IPS-11a (cell line): ENCODE results near the gene GRIN2D.

Source experiments
- H3K4me3 ChIP-seq: one replicate; pipeline ENCODE4 v1.5.1; 2013; ENCODE audit warnings: low read depth, low read length, control low read depth

The GRIN2D gene

GRCh38 chr19:48397263-48398101 is 4.0 kb downstream of the GRIN2D start:
- H3K4me3 ChIP-seq, result peak overlapping the region; percentile 43

DNA sequence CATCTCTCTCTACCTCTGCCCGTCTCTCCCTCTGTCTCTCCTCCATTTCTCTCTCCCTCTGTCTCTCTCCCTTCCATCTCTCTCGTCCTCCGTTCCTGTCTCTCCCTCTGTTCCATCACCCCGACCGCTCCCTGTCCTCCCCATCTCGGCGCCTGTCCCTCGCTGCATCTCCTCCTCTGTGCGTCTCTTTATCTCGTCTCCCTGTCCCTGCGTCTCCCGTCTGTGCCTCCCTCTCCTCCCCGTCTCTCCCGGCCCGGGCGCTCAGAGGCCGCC is 4.6 kb downstream of the GRIN2D start:
- peak overlapping the region; percentile 43 for H3K4me3 ChIP-seq

GRCh38 chr19:48398375-48399235 is 5.1 kb downstream of the GRIN2D start:
- H3K4me3 ChIP-seq, result peak overlapping the region; percentile 43

DNA sequence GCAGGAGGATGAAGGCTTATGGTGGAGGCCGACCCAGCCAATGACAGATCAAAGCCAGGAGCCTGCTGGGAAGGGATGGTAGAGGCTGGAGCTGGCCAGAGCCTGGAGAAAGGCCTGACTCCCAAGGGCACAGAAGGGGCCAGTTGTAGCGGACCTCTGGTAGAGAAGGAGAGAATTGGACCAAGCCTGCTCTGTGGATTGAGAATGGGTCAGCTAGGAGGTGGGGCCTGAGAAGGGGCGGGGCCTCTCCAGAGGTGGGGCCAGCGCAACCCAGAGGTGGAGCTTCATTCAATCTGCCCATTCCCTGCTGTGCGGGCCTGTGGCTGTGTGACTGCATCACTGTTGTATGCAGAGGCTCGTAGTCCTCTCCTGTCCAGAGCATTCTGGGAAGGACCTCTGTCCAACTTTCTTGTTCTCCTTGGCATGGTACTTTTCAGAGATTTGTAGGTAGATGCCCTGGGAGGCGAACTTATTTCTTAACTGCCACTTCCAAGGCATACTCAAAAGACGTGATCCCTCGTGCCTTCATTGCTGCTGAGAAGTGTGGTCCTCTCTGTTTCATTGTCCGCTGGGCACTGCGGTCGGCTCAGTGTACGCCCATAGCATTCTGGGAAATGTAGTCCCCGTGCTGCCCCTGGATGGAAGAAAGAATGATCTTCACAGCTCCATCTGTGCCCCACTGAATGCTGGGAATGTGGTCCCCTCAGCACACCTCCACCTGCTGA is 6.7 kb downstream of the GRIN2D start:
- peak overlapping the region; percentile 22 for H3K4me3 ChIP-seq

DNA sequence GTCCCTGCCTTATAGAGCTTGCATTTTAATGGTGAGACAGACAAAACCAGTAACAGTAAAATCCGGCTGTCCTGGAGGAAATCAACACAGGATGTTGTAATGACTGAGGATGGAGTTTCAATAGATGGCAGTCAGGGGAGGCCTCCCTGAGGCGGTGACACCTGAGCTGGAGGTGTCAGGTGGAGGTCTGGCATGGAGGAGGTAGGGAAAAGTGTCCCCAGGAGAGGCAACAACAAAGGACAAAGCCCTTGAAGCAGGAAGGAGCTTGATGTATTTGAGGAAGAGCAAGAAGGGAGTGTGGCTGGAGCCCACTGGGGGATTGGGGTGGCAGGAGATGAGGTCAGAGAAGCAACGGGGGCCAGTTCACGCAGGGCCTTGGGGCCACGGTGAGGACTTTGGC is 7.8 kb downstream of the GRIN2D start:
- H3K4me3 ChIP-seq, result no peak overlapping the region

GRCh38 chr19:48403606-48404005 is 10.1 kb downstream of the GRIN2D start:
- H3K4me3 ChIP-seq, result no peak overlapping the region

DNA sequence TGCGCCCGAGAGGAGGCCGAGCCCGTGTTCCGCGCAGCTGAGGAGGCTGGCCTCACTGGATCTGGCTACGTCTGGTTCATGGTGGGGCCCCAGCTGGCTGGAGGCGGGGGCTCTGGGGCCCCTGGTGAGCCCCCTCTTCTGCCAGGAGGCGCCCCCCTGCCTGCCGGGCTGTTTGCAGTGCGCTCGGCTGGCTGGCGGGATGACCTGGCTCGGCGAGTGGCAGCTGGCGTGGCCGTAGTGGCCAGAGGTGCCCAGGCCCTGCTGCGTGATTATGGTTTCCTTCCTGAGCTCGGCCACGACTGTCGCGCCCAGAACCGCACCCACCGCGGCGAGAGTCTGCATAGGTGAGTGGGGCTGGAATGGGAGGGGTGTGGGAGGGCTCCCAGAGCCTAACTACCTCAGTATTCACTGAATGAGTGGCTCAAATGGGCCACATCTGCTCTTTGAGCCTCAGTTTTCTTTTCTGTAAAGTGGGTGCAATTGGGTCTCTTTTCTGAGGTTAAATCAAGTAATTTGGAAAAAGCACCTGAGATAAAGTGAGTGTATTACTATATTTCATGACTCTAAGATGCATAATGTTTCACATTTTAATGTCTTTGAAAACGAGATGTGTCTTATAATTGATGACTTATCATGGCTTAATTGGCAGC is 11.7 kb downstream of the GRIN2D start:
- no peak overlapping the region for H3K4me3 ChIP-seq

DNA sequence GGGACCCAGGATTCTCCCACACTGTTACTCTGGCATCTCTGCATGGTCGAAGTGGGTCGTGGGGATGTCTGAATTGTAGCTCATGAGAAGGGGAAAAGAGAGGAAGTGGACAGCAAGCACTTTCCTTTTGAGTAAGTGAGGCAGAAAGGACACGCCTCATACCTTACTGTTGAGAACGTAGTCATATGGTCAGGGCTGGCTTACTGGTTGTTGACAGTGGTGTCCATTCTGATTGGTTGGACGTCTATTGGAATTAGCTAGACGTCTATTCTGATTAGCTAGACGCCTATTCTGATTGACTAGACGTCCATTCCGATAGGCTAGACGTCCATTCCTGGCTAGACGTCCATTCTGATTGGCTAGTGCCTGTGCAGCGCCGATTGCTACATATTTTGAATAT is 12.4 kb downstream of the GRIN2D start:
- no peak overlapping the region for H3K4me3 ChIP-seq

DNA sequence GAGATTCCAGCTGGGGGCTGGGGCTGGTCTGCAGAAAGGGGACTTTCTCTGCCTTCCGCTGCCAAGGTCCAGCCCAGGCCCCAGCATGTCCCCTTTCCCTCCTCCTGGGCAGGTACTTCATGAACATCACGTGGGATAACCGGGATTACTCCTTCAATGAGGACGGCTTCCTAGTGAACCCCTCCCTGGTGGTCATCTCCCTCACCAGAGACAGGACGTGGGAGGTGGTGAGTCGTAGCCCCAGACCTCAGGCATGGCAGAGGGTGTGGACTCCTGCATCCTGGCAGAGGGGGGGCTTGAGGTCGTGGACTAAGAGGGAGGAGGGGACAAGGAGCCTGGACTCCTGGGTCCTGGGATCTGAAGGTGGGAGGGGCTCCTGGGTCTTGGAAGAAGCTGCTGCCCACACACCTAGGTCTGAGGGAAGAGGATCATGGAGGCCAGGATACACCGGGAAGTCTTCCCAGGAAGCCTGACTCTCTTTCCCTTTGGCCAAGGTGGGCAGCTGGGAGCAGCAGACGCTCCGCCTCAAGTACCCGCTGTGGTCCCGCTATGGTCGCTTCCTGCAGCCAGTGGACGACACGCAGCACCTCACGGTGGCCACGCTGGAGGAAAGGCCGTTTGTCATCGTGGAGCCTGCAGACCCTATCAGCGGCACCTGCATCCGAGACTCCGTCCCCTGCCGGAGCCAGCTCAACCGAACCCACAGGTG is 20.6 kb downstream of the GRIN2D start:
- H3K4me3 ChIP-seq, result no peak overlapping the region

DNA sequence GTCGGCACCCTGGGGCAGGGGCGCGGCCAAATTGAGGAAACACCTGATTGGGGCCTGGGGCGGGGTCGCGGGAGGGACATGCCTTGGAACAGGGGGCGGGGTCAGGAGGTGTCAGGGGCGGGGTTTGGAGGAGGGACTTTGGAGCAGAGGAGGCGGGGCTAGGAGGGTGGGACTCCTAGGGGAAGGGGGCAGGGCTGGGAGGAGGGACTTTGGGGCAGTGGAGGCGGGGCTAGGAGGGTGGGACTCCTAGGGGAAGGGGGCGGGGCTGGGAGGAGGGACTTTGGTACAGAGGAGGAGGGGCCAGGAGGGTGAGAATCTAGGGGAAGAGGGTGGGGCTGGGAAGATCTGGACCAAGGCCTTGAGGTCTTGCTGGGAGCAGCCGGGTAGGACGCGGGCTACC is 21.9 kb downstream of the GRIN2D start:
- H3K4me3 ChIP-seq, result no peak overlapping the region

GRCh38 chr19:48415806-48416221 is 22.3 kb downstream of the GRIN2D start:
- H3K4me3 ChIP-seq, result no peak overlapping the region

DNA sequence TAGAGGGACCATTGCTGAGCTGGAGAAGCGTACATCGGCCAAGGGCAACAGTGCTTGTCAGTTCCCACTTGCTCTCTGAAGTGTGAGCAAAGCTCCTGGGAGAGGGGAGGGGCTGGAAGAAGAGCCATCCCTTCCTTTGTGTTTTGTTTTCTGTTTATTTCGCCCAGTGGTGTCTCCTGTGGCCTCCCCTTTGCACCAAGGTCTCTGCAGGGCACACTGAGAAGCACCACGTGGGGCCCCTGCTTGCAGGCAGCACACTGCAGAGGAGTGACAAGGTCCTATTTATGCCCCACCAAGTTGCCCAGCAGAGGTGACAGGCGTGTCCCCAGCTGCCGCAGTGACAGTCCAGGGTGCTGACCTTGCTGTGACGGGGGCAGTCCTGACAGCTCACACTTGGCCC is 24.0 kb downstream of the GRIN2D start:
- no peak overlapping the region for H3K4me3 ChIP-seq

DNA sequence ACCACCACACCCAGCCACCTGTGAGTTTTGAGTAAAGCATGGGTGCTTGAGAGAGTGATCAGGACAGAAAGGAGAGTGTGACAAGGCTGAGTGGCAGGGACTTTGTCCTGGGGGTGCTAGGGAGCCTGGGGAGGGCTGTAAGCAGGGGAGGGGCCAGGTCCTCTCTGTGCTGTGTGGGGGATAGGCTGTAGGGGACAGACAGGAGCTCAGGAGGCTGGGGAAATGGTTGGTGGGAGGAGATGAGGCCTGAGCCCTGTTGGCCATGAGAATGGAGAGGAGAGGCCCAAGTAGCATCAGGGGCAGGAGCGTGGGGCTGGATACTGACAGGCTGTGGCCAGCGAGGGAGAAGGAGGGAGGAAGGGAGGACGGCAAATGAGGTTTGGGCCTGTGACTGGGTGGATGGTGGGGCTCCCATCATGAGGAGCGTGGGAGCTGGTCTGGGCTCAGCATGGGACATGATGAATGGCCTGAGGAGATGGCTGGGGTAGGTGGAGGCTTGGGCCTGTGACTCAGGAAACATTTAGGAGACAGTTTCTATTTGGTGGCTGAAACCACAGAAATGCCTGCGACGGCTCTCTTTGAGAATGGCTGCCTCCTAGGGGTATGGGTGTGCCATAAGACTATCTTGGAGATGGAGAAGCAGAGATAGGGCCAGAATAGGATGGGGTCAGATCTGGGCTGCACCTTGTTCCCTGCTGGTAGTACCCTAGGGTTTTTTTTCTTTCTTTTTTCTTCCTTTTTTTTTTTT is 25.0 kb downstream of the GRIN2D start:
- no peak overlapping the region for H3K4me3 ChIP-seq

DNA sequence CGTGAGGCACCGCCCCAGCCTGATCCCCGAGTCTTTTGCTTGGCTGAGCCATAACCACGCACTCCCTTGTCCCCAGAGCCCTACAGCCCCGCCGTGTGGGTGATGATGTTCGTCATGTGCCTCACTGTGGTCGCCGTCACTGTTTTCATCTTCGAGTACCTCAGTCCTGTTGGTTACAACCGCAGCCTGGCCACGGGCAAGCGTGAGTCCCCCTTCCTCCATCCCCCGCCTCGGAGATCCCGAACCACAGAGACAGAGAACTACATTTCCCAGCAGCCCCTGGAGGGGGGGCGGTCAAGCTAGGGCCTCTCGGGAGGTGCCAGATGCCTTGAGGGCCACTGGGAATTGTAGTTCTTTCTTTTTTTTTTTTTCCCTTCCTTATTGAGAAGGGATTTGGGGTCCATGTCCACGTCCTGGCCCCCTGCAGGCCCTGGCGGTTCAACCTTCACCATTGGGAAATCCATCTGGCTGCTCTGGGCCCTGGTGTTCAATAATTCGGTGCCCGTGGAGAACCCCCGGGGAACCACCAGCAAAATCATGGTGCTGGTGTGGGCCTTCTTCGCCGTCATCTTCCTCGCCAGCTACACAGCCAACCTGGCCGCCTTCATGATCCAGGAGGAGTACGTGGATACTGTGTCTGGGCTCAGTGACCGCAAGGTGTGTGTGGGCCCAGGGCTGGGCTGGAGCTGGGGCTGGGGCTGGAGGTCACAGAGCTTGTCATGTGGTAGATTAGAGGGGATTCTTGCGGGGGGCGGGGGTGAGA is 25.9 kb downstream of the GRIN2D start:
- no peak overlapping the region for H3K4me3 ChIP-seq

DNA sequence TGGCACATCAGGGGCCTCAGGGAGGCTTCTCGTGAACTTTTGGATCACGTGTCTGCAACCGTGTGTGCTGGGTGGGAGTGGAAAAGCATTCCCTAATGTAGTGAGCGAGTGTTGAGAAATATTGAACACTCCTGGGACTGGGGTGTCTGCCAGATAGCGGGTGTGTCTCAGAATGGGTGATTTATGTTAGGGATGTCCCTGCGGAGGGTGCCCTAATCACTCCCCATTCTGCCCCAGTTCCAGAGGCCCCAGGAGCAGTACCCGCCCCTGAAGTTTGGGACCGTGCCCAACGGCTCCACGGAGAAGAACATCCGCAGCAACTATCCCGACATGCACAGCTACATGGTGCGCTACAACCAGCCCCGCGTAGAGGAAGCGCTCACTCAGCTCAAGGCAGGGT is 28.1 kb downstream of the GRIN2D start:
- H3K4me3 ChIP-seq, result no peak overlapping the region

DNA sequence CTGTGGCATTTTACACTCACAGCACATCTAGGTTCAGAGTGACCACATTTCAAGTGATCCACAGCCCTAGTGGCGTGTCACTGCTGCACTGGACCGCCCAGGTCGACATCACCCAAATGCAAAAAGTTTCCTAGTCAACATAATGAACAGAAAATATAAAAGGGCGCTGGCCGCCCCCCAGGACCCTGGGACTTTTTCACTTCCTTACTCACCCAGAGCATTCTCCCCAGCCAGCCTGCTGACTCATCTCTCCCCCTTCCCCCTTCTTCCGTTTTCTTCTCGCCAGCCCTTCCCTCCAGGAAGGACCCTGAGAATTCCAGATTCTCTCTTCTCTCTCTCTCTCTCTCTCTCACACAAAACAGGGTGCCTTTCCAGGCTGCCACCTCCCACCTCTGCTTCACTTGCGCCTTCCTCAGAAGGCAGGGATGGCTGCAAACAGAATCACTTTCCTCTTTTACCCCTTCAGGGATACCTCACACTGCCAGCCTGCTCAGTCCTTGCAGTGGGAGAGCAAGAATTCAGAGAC is 31.3 kb downstream of the GRIN2D start:
- H3K4me3 ChIP-seq, result no peak overlapping the region

DNA sequence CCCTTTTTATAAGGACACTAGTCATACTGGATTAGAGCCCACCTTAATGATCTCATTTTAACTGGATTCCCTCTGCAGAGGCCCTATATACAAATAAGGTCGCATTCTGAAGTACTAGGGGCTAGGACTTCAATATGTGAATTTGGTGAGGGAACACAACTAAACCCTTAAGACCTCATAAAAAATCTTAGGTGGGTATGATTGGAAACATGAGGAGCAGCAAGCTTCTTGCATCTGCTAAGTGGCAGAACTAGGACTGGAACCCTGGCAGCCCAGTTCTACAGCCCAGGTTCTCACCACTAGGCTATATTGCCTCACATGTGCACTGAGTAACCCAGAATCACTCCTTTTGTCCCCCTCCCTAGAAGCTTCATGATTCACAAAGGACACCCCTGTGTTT is 35.2 kb downstream of the GRIN2D start:
- no peak overlapping the region for H3K4me3 ChIP-seq

DNA sequence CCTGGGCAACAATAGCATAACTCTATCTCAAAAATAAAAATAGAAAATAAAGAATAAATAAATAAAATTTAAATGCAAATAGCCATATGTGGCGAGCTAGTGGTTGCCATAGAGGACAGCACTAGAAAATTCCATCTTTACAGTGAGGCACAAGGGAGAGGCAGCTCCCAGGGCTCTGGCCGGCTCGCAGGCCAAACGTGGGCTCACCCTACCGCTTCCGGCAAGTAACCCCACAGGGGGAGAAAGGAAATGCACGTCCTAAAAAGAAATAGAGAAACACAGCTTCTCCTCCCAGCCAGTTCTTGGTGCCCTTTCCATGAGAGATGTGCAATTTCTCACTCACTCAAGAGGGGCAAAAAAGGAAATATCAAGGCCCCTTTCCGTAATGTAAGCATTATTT is 39.9 kb downstream of the GRIN2D start:
- H3K4me3 ChIP-seq, result no peak overlapping the region

- no peak overlapping the region for H3K4me3 ChIP-seq
Measured at GRCh38 chr19:48436586-48436985, 43.1 kb downstream of the GRIN2D start.
